Measurements from ENCODE around the gene ZBTB20. TPM values are rescaled to one million over a fixed set of nuclear protein-coding genes. Genes with fewer than 3 reads are reported as not detected.
A peak's percentile ranks its signal among the peaks of the same experiment; 100 is the strongest.

The ZBTB20 gene
- total RNA-seq, 2 experiments from 2014 or later = 5.1 to 5.3 TPM

DNA sequence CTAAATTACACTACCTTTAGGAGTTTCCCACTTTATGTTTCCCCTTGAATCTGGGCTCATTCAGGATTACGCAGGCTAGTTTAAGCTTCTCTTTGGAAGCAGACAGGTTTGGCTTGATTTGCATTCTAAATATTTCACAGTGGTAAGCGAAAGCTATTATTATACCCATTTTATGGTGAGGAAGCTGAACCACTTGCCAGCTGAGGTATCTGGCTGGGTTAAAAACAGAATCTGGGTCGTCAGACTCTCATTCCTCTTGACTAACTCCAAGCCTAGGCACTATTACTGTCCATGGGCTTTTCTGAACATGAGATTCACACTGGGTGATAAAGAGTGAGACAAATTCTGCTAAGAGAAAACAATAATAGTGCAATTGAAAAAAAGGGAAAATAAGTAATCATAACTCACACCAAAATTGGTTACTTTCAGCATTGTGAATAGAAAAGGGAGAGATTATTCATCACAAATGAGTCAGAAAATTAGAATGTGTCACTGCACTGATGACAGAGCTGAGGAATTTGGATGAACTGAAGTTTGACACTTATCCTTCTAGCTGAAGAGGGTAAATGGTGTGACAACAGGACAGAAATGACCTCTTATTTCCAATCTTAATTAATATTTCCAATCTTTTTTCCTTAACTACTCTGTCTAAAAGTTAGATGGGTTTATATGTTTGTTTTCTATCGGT lies 642.0 kb downstream of the ZBTB20 start:
- ATAC-seq (peak; percentile 79), DNase-seq (no peak)
- H3K4me1 Mint-ChIP-seq (ENCODE audit: low read depth) = peaks cover 27% of the 10 kb centered on the region
- H3K9me3 Mint-ChIP-seq = no peaks in the 10 kb centered on the region
- TF ChIP-seq, protein P1, sequence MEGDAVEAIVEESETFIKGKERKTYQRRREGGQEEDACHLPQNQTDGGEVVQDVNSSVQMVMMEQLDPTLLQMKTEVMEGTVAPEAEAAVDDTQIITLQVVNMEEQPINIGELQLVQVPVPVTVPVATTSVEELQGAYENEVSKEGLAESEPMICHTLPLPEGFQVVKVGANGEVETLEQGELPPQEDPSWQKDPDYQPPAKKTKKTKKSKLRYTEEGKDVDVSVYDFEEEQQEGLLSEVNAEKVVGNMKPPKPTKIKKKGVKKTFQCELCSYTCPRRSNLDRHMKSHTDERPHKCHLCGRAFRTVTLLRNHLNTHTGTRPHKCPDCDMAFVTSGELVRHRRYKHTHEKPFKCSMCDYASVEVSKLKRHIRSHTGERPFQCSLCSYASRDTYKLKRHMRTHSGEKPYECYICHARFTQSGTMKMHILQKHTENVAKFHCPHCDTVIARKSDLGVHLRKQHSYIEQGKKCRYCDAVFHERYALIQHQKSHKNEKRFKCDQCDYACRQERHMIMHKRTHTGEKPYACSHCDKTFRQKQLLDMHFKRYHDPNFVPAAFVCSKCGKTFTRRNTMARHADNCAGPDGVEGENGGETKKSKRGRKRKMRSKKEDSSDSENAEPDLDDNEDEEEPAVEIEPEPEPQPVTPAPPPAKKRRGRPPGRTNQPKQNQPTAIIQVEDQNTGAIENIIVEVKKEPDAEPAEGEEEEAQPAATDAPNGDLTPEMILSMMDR (IDR thresholded peaks at IDR 0.05) = no peak
- POLR2A ChIA-PET = interaction anchor here (1.0 kb wide), 1 partner anchor 11 kb away, joined by 3 read pairs; no protein-coding TSS in a partner anchor
- CTCF ChIA-PET = interaction anchor here (0.6 to 0.9 kb wide), 2 partner anchors 21 to 1889 kb away, joined by 3 read pairs; no protein-coding TSS in a partner anchor
- H3K27ac Mint-ChIP-seq = no peak overlapping the region
- no peak overlapping the region for H3K4me3 Mint-ChIP-seq
- H3K36me3 Mint-ChIP-seq (ENCODE audit: low read depth) = peaks cover 1% of the 10 kb centered on the region
- H3K27me3 Mint-ChIP-seq = peaks cover 3% of the 10 kb centered on the region
- intact Hi-C loops (cut with micrococcal nuclease) = no loop called here

- ChIA-PET POLR2A (no interaction called here), CTCF (no interaction called here)
- intact Hi-C loops (cut with micrococcal nuclease) = no loop called here
- Mint-ChIP-seq H3K4me3 (no peak overlapping the region), H3K4me1 (ENCODE audit: low read depth) (peaks cover 38% of the 10 kb centered on the region), H3K27me3 (peaks cover 3% of the 10 kb centered on the region), H3K9me3 (no peaks in the 10 kb centered on the region), H3K27ac (no peak overlapping the region), H3K36me3 (ENCODE audit: low read depth) (peaks cover 1% of the 10 kb centered on the region)
- ATAC-seq (peak; percentile 35), DNase-seq (no peak)
- TF ChIP-seq, protein P1 (IDR thresholded peaks at IDR 0.05) = no peak
Measured at GRCh38 chr3:114502204-114502603, 644.9 kb downstream of the ZBTB20 start.

GRCh38 chr3:114499976-114500375 lies 647.1 kb downstream of the ZBTB20 start:
- no peak for DNase-seq
- TF ChIP-seq, protein P1 (IDR thresholded peaks at IDR 0.05) = no peak

DNA sequence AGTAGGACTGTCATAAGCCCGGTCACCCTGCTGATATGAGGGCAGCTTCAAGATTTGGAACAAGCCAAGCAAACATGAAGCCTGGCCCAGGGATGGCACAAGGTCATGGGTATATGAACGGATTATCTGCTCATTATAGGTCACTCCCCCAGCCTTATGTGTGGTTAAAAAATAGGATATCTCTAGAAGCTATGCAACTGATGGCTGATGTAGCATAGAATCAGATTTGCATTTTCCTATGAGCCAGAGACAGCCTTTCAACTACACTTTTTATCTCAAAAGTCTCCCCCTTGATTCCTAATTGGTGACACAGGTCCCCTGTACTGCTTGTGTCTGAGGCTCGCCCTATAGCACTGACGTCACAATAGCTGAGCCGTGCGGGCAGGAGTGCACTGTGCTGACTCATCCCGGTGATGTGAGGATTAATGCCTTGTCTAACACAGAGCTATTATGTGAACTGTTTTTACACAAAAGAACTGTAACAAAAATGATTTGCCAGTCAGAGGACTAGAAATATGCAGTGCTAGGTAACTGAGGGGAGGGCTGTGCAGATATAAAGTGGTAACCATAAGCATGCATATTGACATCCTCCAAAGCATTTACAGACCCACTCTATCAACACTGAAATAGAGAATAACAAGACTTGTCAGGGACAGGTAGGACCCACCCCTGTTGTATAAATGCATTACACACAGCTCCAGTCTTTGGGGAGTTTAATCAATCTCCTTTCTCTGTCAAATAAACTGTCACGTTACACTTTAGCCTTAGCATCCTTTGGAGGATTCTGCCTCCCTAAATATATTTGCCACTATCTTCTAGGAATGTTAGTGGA lies 648.3 kb downstream of the ZBTB20 start:
- POLR2A ChIA-PET = no interaction called here
- Mint-ChIP-seq H3K36me3 (ENCODE audit: low read depth) (no peaks in the 10 kb centered on the region), H3K9me3 (no peaks in the 10 kb centered on the region), H3K27ac (no peak overlapping the region), H3K4me1 (ENCODE audit: low read depth) (peaks cover 35% of the 10 kb centered on the region), H3K4me3 (no peak overlapping the region), H3K27me3 (peaks cover 1% of the 10 kb centered on the region)
- intact Hi-C loops (cut with micrococcal nuclease) = no loop called here
- TF ChIP-seq, protein P1 (IDR thresholded peaks at IDR 0.05) = no peak
- ATAC-seq = no peak
- CTCF ChIA-PET = interaction anchor here (1.3 kb wide), 1 partner anchor 15 kb away, joined by 4 read pairs; no protein-coding TSS in a partner anchor
- DNase-seq = no peak

More at GRCh38 chr3:114499976-114500375, 647.1 kb downstream of the ZBTB20 start:
- Mint-ChIP-seq H3K27me3 (peaks cover 1% of the 10 kb centered on the region), H3K9me3 (no peaks in the 10 kb centered on the region), H3K36me3 (ENCODE audit: low read depth) (no peaks in the 10 kb centered on the region), H3K4me1 (ENCODE audit: low read depth) (peaks cover 33% of the 10 kb centered on the region), H3K4me3 (no peak overlapping the region), H3K27ac (no peak overlapping the region)
- intact Hi-C loops (cut with micrococcal nuclease) = no loop called here
- ChIA-PET CTCF (interaction anchor here (1.3 kb wide), 1 partner anchor 17 kb away, joined by 4 read pairs; no protein-coding TSS in a partner anchor), POLR2A (no interaction called here)
- ATAC-seq = peak; percentile 85

GRCh38 chr3:114496874-114497273 lies 650.2 kb downstream of the ZBTB20 start:
- TF ChIP-seq, protein P1 (IDR thresholded peaks at IDR 0.05) = no peak
- Mint-ChIP-seq H3K36me3 (ENCODE audit: low read depth) (no peaks in the 10 kb centered on the region), H3K27me3 (no peaks in the 10 kb centered on the region), H3K9me3 (no peaks in the 10 kb centered on the region), H3K4me3 (no peak overlapping the region), H3K27ac (no peak overlapping the region), H3K4me1 (ENCODE audit: low read depth) (peaks cover 28% of the 10 kb centered on the region)
- DNase-seq = no peak
- intact Hi-C loops (cut with micrococcal nuclease) = no loop called here
- ChIA-PET POLR2A (no interaction called here), CTCF (no interaction called here)
- ATAC-seq = no peak

All from activated CD8-positive, alpha-beta T cell treated with anti-CD3 and anti-CD28 coated beads for 36 hours (primary cell).